ENCODE measurements around the gene SAMMSON.

Gene SAMMSON

GRCh38 chr3:69999140-70000027 lies at the start of gene SAMMSON:
Gene SAMMSON, plus strand, starts transcription at chr3:69999733.
- no peak for DNase-seq

- DNase-seq = no peak
Observed at GRCh38 chr3:69951616-69952015, 47.9 kb upstream of the SAMMSON start.

DNA sequence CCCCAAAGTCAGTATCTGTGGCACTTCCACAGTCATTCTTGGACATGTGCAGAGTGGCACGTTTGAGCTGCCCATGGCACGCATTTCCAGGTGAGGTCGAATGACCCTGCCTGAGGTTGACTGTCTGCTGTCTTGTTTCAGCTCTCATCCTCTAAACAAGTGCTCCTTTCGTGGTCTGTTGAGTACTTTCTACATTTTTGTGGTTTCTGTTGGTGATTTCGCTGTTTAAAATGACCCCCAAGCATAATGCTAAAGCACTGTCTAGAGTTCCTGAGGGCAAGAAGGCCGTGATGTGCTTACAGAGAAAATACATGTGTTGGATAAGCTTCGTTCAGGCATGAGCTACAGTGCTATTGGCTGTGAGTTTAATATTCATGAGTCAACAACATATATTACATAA lies 40.0 kb upstream of the SAMMSON start:
- DNase-seq = no peak

GRCh38 chr3:69961706-69962439 lies 37.7 kb upstream of the SAMMSON start:
- no peak for DNase-seq

DNA sequence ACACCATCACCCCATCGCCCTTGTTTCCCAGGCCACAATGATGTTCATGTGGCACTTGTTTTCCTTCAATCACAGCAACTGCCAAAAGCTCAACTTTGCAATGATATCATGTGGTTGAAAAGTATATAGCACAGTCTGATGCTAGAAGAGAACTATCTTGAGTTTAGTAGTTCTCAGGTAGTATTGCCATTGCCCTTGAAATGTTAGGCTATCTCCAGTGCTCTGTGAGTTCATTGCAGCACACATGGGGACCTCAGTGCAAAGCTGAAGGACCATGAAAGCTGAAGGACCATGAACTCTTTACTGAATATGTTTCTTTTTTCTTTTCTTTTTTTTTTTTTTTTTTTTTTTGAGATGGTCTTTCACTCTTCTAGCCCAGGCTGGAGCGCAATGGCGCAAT lies 35.9 kb upstream of the SAMMSON start:
- DNase-seq = no peak

DNA sequence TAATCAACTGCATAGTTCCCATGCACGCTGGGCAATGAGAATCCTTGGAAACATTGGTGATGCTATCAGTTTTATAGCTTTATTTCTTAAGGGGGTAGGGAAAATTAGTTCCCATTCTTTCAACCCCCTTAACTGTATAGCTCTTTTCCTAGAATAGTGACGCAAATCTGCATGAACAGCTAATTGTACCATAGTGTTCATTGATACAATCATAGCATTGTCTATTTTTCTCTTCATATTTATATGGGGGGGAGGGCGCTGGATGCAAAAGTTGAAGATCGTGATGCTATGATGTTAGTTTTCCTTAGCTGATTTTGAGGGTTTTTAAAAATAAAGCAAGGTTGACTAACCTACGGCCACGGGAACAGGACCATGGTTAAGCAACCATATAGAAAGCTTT lies 32.4 kb upstream of the SAMMSON start:
- no peak for DNase-seq

DNA sequence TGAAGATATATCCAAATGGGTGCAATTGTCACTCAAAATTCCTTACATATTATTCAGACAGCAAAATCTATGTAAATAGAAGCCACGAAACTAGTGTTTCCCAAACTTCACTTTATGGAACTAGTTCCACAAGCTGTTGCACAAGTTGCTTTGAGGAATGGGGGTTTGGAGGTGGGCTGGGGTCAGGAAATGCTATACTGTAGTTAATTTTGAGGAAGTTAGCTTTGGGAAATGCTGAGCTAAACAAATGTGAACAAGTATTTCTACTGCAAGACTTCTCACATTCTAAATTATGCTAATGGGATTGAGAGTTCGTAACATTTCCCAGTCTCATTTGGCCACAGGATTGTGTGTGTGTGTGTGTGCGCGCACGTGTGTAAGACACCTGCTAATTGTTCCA lies 28.7 kb upstream of the SAMMSON start:
- no peak for DNase-seq

- DNase-seq = no peak
Observed at GRCh38 chr3:69972672-69973071, 26.9 kb upstream of the SAMMSON start.

GRCh38 chr3:69976021-69976420 lies 23.5 kb upstream of the SAMMSON start:
- no peak for DNase-seq

GRCh38 chr3:69983546-69984265 lies 15.8 kb upstream of the SAMMSON start:
- DNase-seq = no peak

DNA sequence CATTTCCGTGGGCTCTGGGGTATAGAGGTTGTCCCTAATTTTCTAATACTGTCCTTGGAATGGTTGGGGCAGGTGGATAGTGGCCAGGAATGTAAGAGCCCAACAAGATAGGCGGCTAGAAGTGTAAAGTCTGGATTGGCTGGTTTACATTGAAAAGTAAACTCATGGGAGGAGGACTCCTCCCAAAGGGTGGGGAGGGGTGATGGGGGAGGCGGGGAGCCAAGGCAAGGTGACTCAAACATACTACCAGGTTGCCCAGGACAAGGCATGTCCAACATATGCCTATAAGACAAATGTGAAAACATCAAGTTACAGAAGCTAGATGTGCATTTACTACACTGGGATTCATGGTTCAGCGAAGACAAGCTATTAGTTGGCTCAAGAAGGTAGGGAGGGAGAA lies 14.3 kb upstream of the SAMMSON start:
- no peak for DNase-seq

DNA sequence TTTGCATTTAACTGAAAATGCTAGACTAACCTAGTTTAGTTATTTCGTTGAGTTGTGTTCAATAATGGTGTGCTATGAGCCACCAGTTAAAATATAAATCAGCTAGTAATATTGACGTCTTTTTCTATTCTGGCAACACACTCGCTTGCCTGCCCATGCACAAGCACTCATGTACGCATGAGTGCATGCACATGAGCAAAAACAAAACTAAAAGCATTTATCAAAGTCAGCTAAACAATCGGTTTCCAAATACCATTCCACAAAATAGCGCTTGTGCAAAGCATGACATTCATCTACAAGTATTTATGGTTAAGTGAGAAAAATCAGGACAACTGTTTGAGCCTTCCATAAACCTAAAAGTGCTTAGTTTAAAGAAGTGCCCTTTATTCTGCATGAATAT lies 13.1 kb upstream of the SAMMSON start:
- no peak for DNase-seq

- no peak for DNase-seq
Observed at GRCh38 chr3:69987833-69988232, 11.7 kb upstream of the SAMMSON start.

GRCh38 chr3:69993757-69994156 lies 5.8 kb upstream of the SAMMSON start:
- no peak for DNase-seq

GRCh38 chr3:69994919-69995318 lies 4.6 kb upstream of the SAMMSON start:
- no peak for DNase-seq

GRCh38 chr3:69997631-69998307 lies 1.8 kb upstream of the SAMMSON start:
- DNase-seq = no peak

GRCh38 chr3:69998759-69999139 lies 784 bp upstream of the SAMMSON start:
- no peak for DNase-seq

- DNase-seq = no peak
Observed at GRCh38 chr3:70000028-70000410, 486 bp downstream of the SAMMSON start.

GRCh38 chr3:70000563-70001081 lies 1.1 kb downstream of the SAMMSON start:
- no peak for DNase-seq

DNA sequence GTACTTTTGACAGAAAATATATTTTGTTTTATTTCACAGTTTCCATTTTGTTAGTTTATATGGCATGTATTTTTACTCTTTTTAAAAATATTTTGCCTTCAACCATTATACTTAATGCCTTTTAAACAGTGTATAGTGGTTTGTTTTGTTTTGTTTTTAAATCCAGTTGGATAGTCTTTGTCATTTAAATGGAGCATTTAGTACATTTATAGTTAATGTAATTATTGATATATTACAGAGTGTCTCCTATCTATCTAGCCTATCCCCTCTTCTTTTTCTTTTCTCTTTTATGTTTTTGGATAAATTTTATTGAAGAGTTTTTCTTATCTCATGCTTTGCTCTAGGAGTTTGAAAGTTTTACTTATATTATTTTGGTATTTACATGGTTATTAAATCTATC lies 3.6 kb downstream of the SAMMSON start:
- no peak for DNase-seq

DNA sequence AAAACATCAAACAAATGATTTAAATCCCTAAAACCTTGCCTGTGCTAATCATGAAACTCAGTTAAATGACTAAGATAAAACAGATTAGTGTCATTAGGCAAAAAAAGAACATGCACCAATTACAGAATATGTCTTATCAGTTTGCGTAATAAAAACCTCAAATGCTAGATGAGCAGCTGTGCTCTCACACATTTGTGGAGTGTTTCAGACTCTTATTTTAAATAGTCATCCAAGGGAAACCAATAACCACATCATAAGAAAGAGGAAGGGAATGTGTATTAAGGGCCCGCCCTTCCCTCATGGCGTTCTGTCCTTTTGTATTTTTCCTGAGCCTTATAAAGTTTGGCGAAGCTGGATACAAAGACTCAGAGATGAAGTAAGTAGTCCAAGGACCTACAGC lies 6.6 kb downstream of the SAMMSON start:
- no peak for DNase-seq

GRCh38 chr3:70010346-70010745 lies 10.8 kb downstream of the SAMMSON start:
- DNase-seq = no peak

DNA sequence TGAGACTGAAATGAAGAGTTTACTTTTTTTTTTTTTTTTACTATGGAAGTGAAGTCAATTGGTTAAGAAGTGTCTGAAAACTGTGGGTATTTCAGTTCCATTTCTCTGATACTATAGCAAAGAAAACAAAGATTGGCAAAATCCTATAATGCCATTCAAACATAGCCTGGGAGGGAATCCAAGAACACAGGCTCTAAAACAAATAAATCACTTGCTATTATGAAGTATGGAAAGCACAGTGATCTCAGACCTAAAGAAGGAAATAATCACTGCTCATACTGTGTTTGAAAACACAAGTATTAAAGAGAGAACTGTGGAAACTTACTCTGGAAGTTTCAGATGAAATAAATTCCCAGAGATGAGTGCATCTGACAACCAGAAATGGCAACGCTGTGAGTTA lies 12.0 kb downstream of the SAMMSON start:
- DNase-seq = no peak

Data from activated CD4-positive, alpha-beta T cell treated with anti-CD3 and anti-CD28 coated beads, Interleukin-2, amount 50 U/mL, for 4 hours (primary cell).